H9 (cell line): ENCODE results near the gene DMD. TPM values are rescaled to one million over a fixed set of nuclear protein-coding genes. Genes with fewer than 3 reads are reported as not detected.

ENCODE experiments used
- DNase-seq: peaks from one replicate; pipeline ENCODE4 v3.0.0-alpha.2; 2017
- H2AFZ ChIP-seq: one replicate; pipeline ENCODE4 v1.6.1; 2013; ENCODE audit warnings: mild to moderate bottlenecking, low read length, control low read depth, moderate library complexity
- H2AK5ac ChIP-seq: 2 replicates; pipeline ENCODE4 v1.6.1; 2013; ENCODE audit warnings: low read length, control low read depth, mixed read lengths; ENCODE audit not compliant: insufficient read length
- H2BK120ac ChIP-seq: one replicate; pipeline ENCODE4 v1.6.1; 2013; ENCODE audit warnings: low read depth, mild to moderate bottlenecking, low read length, control low read depth, inconsistent platforms; ENCODE audit not compliant: poor library complexity, severe bottlenecking
- H2BK12ac ChIP-seq: 2 replicates; pipeline ENCODE4 v1.6.1; 2013; ENCODE audit warnings: low read length, control low read depth, mixed read lengths, low read depth; ENCODE audit not compliant: insufficient read length
- H2BK15ac ChIP-seq: 2 replicates; pipeline ENCODE4 v1.6.1; 2013; ENCODE audit warnings: low read depth, low read length, control low read depth
- H2BK20ac ChIP-seq: one replicate; pipeline ENCODE4 v1.6.1; 2013; ENCODE audit warnings: low read depth, mild to moderate bottlenecking, low read length, control low read depth, inconsistent platforms; ENCODE audit not compliant: poor library complexity, severe bottlenecking
- H2BK5ac ChIP-seq: 2 replicates; pipeline ENCODE4 v1.6.1; 2013; ENCODE audit warnings: low read length, control low read depth, mixed read lengths; ENCODE audit not compliant: insufficient read length
- H3K14ac ChIP-seq: 2 replicates; pipeline ENCODE4 v1.6.1; 2013; ENCODE audit warnings: low read length, control low read depth; ENCODE audit not compliant: insufficient read depth
- H3K18ac ChIP-seq: 2 replicates; pipeline ENCODE4 v1.6.1; 2013; ENCODE audit warnings: low read depth, mild to moderate bottlenecking, mixed read lengths, low read length, control low read depth; ENCODE audit not compliant: insufficient read length
- H3K23ac ChIP-seq: 2 replicates; pipeline ENCODE4 v1.6.1; 2013; ENCODE audit warnings: low read length, control low read depth, mixed read lengths, low read depth; ENCODE audit not compliant: insufficient read length
- H3K23me2 ChIP-seq: 2 replicates; pipeline ENCODE4 v1.6.1; 2013; ENCODE audit warnings: low read depth, mild to moderate bottlenecking, mixed read lengths, low read length, control low read depth; ENCODE audit not compliant: insufficient read length, poor library complexity, severe bottlenecking
- H3K27ac ChIP-seq: 2 replicates; pipeline ENCODE4 v1.5.1; 2013; ENCODE audit warnings: low read length, control low read depth, mixed read lengths, low read depth; ENCODE audit not compliant: insufficient read length
- H3K27me3 ChIP-seq: 2 replicates; pipeline ENCODE4 v1.6.1; 2013; ENCODE audit warnings: low read length, control low read depth, inconsistent platforms; ENCODE audit not compliant: insufficient read depth
- H3K4ac ChIP-seq: 2 replicates; pipeline ENCODE4 v1.6.1; 2013; ENCODE audit warnings: low read depth, mild to moderate bottlenecking, control low read depth, inconsistent platforms, low read length, moderate library complexity
- H3K4me1 ChIP-seq: 2 replicates; pipeline ENCODE4 v1.6.1; 2013; ENCODE audit warnings: low read length, control low read depth, inconsistent platforms; ENCODE audit not compliant: insufficient read depth
- H3K4me2 ChIP-seq: 2 replicates; pipeline ENCODE4 v1.6.1; 2013; ENCODE audit warnings: low read length, control low read depth, mixed read lengths; ENCODE audit not compliant: insufficient read length, insufficient read depth
- H3K56ac ChIP-seq: 2 replicates; pipeline ENCODE4 v1.6.1; 2013; ENCODE audit warnings: low read depth, mild to moderate bottlenecking, mixed read lengths, low read length, control low read depth; ENCODE audit not compliant: insufficient read length
- H3K79me1 ChIP-seq: 2 replicates; pipeline ENCODE4 v1.6.1; 2013; ENCODE audit warnings: low read depth, mild to moderate bottlenecking, moderate library complexity, low read length, control low read depth, inconsistent platforms; ENCODE audit not compliant: insufficient read depth, poor library complexity, severe bottlenecking
- H3K79me2 ChIP-seq: 2 replicates; pipeline ENCODE4 v1.6.1; 2013; ENCODE audit warnings: low read length, control low read depth, inconsistent platforms; ENCODE audit not compliant: insufficient read depth
- H3K9ac ChIP-seq: 2 replicates; pipeline ENCODE4 v1.6.1; 2013; ENCODE audit warnings: low read length, control low read depth, mixed read lengths; ENCODE audit not compliant: insufficient read length; ENCODE audit errors: extremely low read depth
- H3K9me3 ChIP-seq: one replicate; pipeline ENCODE4 v1.6.1; 2013; ENCODE audit warnings: low read depth, low read length, inconsistent platforms; ENCODE audit not compliant: control insufficient read depth
- H3T11ph ChIP-seq: one replicate; pipeline ENCODE4 v1.6.1; 2013; ENCODE audit warnings: mild to moderate bottlenecking, low read length, control low read depth, inconsistent platforms
- H4K20me1 ChIP-seq: one replicate; pipeline ENCODE4 v1.6.1; 2013; ENCODE audit not compliant: control insufficient read depth, insufficient read length, insufficient read depth
- H4K5ac ChIP-seq: 2 replicates; pipeline ENCODE4 v1.6.1; 2013; ENCODE audit warnings: low read depth, mild to moderate bottlenecking, mixed read lengths, low read length, control low read depth; ENCODE audit not compliant: insufficient read length
- H4K8ac ChIP-seq: replicated peaks from 2 replicates; pipeline ENCODE4 v1.6.1; 2013; ENCODE audit warnings: low read length, control low read depth, mixed read lengths, low read depth; ENCODE audit not compliant: insufficient read length
- H4K91ac ChIP-seq: 2 replicates; pipeline ENCODE4 v1.6.1; 2013; ENCODE audit warnings: low read depth, mild to moderate bottlenecking, moderate library complexity, mixed read lengths, low read length, control low read depth; ENCODE audit not compliant: insufficient read length
- H3K27ac Mint-ChIP-seq, 3 experiments: 2 replicates in 2 of 3; 3 replicates in 1 of 3; pipeline ENCODE4 v1.8.0; 2020 to 2021; ENCODE audit warnings: mixed read lengths in 3 of 3, mild to moderate bottlenecking in 1 of 3, moderate library complexity in 1 of 3
- H3K27me3 Mint-ChIP-seq: 2 replicates; pipeline ENCODE4 v1.8.0; 2021; ENCODE audit warnings: low read depth, mild to moderate bottlenecking, moderate library complexity, mixed read lengths
- H3K36me3 Mint-ChIP-seq, 3 experiments: 2 replicates in 2 of 3; 3 replicates in 1 of 3; pipeline ENCODE4 v1.8.0; 2020 to 2021; ENCODE audit warnings: low read depth in 3 of 3, mixed read lengths in 3 of 3; ENCODE audit not compliant: insufficient read depth in 1 of 3
- H3K4me1 Mint-ChIP-seq, 2 experiments: 2 replicates each; pipeline ENCODE4 v1.8.0; 2020; ENCODE audit warnings: mixed read lengths in 2 of 2
- H3K4me3 Mint-ChIP-seq, 2 experiments: 2 replicates in 1 of 2; 3 replicates in 1 of 2; pipeline ENCODE4 v1.8.0; 2020 to 2021; ENCODE audit warnings: mild to moderate bottlenecking in 2 of 2, mixed read lengths in 2 of 2, moderate library complexity in 1 of 2
- H3K9me3 Mint-ChIP-seq, 2 experiments: 2 replicates in 1 of 2; 3 replicates in 1 of 2; pipeline ENCODE4 v1.8.0; 2020; ENCODE audit warnings: mild to moderate bottlenecking in 2 of 2, mixed read lengths in 2 of 2, moderate library complexity in 1 of 2
- total RNA-seq: library from RNA; stranded (reverse); gene quantifications from 2 replicates; pipeline ENCODE4 v1.2.1, GENCODE V29; 2021
- TF ChIP-seq, protein P1 (sequence below): fragments of 200-600 bp; sonication (generic); conservative IDR thresholded peaks from 3 replicates; pipeline ENCODE4 v1.8.0; 2021; ENCODE audit warnings: antibody characterized with exemption, mild to moderate bottlenecking

Gene DMD
- total RNA-seq, 1 experiment from 2014 or later, result 3.8 TPM

DNA sequence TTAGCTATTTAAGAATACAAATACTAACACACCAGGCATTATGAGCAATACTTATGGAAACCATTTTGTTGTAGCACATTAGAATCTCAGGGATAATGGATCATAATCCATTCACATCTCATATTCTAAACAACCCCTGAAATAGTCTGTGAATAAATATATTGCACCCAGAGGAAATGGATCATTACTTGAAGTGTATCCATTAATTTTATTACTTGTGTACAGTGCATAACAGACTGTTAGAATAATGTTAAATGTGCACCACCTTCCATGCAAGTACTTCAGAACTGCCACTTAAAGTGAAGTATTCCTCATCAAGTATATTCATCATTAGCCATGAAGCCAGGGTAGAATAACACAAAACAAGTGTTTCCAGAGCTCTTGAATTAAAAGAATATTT is 715.5 kb downstream of the DMD start:
- Histone ChIP-seq H2BK15ac (no peak overlapping the region), H3K79me1 (no peaks in the 10 kb centered on the region), H2AK5ac (no peak overlapping the region), H3K9me3 (no peaks in the 10 kb centered on the region), H4K5ac (no peak overlapping the region), H3K4ac (no peak overlapping the region), H2BK12ac (no peak overlapping the region), H2BK120ac (no peak overlapping the region), H4K91ac (no peak overlapping the region), H2BK5ac (no peak overlapping the region), H3K56ac (no peak overlapping the region), H3K23ac (no peak overlapping the region), H3K4me2 (no peak overlapping the region), H3K18ac (no peak overlapping the region), H3K4me1 (no peaks in the 10 kb centered on the region), H3K27me3 (no peaks in the 10 kb centered on the region), H3K27ac (no peak overlapping the region), H3K79me2 (no peaks in the 10 kb centered on the region), H3K23me2 (no peaks in the 10 kb centered on the region), H3K9ac (no peak overlapping the region), H2AFZ (no peak overlapping the region), H3T11ph (no peak overlapping the region), H3K14ac (no peak overlapping the region), H2BK20ac (no peak overlapping the region), H4K8ac (no peak overlapping the region), H4K20me1 (no peaks in the 10 kb centered on the region)
- Mint-ChIP-seq H3K4me1 (no peaks in the 10 kb centered on the region), H3K27ac (no peak overlapping the region), H3K9me3 (peaks cover 0 to 16% of the 10 kb centered on the region in 2 experiments; a peak in 3 of 5 replicates), H3K36me3 (peaks cover 0 to 1% (median 0%) of the 10 kb centered on the region in 3 experiments; a peak in 1 of 7 replicates), H3K4me3 (no peak overlapping the region), H3K27me3 (no peaks in the 10 kb centered on the region)
- TF ChIP-seq, protein P1, sequence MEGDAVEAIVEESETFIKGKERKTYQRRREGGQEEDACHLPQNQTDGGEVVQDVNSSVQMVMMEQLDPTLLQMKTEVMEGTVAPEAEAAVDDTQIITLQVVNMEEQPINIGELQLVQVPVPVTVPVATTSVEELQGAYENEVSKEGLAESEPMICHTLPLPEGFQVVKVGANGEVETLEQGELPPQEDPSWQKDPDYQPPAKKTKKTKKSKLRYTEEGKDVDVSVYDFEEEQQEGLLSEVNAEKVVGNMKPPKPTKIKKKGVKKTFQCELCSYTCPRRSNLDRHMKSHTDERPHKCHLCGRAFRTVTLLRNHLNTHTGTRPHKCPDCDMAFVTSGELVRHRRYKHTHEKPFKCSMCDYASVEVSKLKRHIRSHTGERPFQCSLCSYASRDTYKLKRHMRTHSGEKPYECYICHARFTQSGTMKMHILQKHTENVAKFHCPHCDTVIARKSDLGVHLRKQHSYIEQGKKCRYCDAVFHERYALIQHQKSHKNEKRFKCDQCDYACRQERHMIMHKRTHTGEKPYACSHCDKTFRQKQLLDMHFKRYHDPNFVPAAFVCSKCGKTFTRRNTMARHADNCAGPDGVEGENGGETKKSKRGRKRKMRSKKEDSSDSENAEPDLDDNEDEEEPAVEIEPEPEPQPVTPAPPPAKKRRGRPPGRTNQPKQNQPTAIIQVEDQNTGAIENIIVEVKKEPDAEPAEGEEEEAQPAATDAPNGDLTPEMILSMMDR, result no peak
- no peak for DNase-seq
